ENCODE results near the gene MIA2. TPM values are rescaled to one million over a fixed set of nuclear protein-coding genes. Genes with fewer than 3 reads are reported as not detected.

MIA2 gene
- total and polyA plus RNA-seq, 9 of the 15 experiments (the other 6 are each of a cell fraction or from before 2014, with no cell fraction given): 6.0 to 21.8 (median 12.8) TPM

DNA sequence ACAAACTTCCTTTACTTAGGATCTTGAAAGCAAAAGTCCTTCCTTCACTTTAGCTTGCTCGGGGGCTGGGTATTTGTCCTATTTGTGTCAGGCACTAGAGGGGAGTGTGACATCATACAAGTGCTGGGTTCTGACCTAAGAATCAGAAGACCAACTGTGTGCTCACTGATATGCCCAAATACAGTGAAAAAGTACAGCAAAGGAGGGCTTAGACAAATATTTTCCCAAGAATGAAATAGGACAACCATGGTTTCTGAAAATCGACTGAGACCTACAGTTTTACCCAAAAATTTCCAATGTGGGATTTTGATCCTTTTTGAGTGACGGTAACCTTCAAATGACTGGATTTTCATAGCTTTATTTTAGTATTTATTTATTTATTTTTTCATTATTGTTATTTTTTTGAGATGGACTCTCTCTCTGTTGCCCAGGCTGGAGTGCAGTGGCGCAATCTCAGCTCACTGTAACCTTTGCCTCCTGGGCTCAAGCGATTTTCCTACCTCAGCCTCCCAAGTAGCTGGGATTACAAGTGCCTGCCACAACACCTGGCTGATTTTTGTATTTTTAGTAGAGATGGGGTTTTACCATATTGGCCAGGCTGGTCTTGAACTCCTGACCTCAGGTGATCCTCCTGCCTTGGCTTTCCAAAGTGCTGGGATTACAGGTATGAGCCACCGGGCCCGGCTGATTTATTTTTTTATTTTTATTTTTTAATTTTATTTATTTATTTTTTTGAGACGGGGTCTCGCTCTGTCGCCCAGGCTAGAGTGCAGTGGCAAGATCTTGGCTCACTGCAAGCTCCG is 1.8 kb upstream of the MIA2 start (continued):
- peak; percentile 93 for TF ChIP-seq ZKSCAN1 (IDR thresholded peaks at IDR 0.05; ENCODE audit: low read depth, low read length)

DNA sequence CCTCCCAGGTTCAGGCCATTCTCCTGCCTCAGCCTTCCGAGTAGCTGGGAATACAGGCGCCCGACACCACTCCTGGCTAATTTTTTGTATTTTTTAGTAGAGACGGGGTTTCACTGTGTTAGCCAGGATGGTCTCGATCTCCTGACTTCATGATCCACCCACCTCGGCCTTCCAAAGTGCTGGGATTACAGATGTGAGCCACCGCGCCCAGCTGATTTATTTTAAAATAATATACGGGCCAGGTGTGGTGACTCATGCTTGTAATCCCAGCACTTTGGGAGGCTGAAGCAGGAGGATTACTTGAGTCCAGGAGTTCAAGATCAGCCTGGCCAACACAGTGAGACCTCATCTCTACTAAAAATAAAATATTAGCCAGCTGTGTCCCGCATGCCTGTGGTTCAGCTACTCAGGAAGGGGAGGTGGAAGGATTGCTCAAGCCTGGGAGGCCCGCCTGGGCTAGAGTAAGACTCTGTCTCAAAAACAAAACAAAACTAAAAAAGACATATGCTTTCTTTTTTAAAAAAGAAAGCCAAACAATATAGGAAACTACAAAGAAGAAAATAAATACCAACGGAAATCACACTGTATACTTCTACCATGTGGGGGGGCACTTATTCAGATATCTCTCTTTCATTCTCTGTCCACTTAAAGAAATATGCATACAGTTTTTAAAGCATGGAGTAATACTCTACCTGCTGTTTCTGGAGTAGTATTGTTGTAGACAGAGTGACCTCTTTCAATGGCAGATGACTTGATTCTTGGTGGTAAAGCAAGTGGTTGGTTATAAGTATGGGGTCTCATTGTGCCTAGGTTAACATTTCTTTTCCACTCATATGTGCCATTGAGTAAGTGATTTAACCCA is 930 bp upstream of the MIA2 start:
- no peak overlapping the region for H3K27ac ChIP-seq (ENCODE audit: extremely low read depth, low read depth, low read length)
- H3K27me3 ChIP-seq (ENCODE audit: control insufficient read depth in 2 of 2, insufficient read depth in 2 of 2, low read length in 2 of 2): no peaks in the 10 kb centered on the region
- POLR2A ChIA-PET: interaction anchor here (0.7 kb wide), 1 partner anchor 101 kb away, joined by 3 read pairs; no protein-coding TSS in a partner anchor
- TF ChIP-seq PHB2 (IDR thresholded peaks at IDR 0.05; ENCODE audit: low read depth) (no peak), DDX20 (tag; IDR thresholded peaks at IDR 0.05; ENCODE audit: low read depth) (no peak), POLR2AphosphoS2 (IDR thresholded peaks at IDR 0.05; ENCODE audit: low read length) (no peak), BCL6 (CRISPR knock-in tag; IDR thresholded peaks at IDR 0.05) (no peak), TCFL5 (CRISPR knock-in tag; conservative IDR thresholded peaks at IDR 0.05) (no peak), E2F4 (CRISPR knock-in tag; IDR thresholded peaks at IDR 0.05; ENCODE audit: low read depth) (no peak), HMG20A (CRISPR knock-in tag; conservative IDR thresholded peaks at IDR 0.05) (no peak), NCOA4 (IDR thresholded peaks at IDR 0.05; ENCODE audit: partially characterized antibody) (no peak), XRCC4 (IDR thresholded peaks at IDR 0.05; ENCODE audit: extremely low read depth, insufficient read depth, insufficient read length) (no peak), ILK (tag; IDR thresholded peaks at IDR 0.05; ENCODE audit: borderline replicate concordance, low read depth) (no peak), ZBTB1 (CRISPR knock-in tag; IDR thresholded peaks at IDR 0.05; ENCODE audit: borderline replicate concordance, low read depth) (no peak), GMEB1 (CRISPR knock-in tag; IDR thresholded peaks at IDR 0.05) (no peak)
- TF ChIP-seq, protein P1, sequence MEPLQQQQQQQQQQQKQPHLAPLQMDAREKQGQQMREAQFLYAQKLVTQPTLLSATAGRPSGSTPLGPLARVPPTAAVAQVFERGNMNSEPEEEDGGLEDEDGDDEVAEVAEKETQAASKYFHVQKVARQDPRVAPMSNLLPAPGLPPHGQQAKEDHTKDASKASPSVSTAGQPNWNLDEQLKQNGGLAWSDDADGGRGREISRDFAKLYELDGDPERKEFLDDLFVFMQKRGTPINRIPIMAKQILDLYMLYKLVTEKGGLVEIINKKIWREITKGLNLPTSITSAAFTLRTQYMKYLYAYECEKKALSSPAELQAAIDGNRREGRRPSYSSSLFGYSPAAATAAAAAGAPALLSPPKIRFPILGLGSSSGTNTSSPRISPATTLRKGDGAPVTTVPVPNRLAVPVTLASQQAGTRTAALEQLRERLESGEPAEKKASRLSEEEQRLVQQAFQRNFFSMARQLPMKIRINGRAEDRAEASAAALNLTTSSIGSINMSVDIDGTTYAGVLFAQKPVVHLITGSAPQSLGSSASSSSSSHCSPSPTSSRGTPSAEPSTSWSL (CRISPR knock-in tag; IDR thresholded peaks at IDR 0.05; ENCODE audit: borderline replicate concordance): no peak

More for the DNA sequence above, 930 bp upstream of the MIA2 start:
- CTCF ChIA-PET (ENCODE audit: low intra/inter-chr PET ratio): interaction anchor here (2.1 kb wide), 1 partner anchor 135 kb away, joined by 9 read pairs; no protein-coding TSS in a partner anchor
- no peak for FAIRE-seq
- Histone ChIP-seq H3K9me1 (ENCODE audit: control insufficient read depth, insufficient read depth, low read length) (no peaks in the 10 kb centered on the region), H3K9me3 (replicated peaks; ENCODE audit: control insufficient read depth, insufficient read depth, low read depth, low read length) (no peaks in the 10 kb centered on the region), H3K36me3 (ENCODE audit: control insufficient read depth, insufficient read depth, low read length) (no peaks in the 10 kb centered on the region), H3K4me3 (no peak overlapping the region), H4K20me1 (replicated peaks; ENCODE audit: control insufficient read depth, insufficient read depth, low read length) (no peaks in the 10 kb centered on the region), H3K4me1 (replicated peaks in 1 of 2; ENCODE audit: control insufficient read depth in 2 of 2, insufficient read depth in 2 of 2, low read length in 2 of 2) (peaks cover 0 to 20% of the 10 kb centered on the region in 2 experiments; a peak in 3 of 5 replicates), H2AFZ (ENCODE audit: low read depth, low read length) (0 out of 2 replicates have a peak overlapping the region, but pooled peaks have one; percentile 14), H3K9ac (ENCODE audit: insufficient read depth in 1 of 2, low read depth in 2 of 2, low read length in 2 of 2) (no peak overlapping the region), H3K79me2 (ENCODE audit: control insufficient read depth, insufficient read depth, low read length) (no peaks in the 10 kb centered on the region), H3K4me2 (ENCODE audit: insufficient read depth, low read length) (no peak overlapping the region)
- in situ Hi-C loops (cut with MboI) (no loop called here), intact Hi-C loops (cut with micrococcal nuclease) (no loop called here)
- no peak for DNase-seq (ENCODE audit: extremely low read depth in 1 of 4, low spot score in 3 of 4)
- ATAC-seq: peak; percentile 17; the same call in 2 of the 3 replicates
- WGBS (ENCODE audit: insufficient coverage, low coverage, missing lambda C conversion rate): 64% methylated on average over 11 of the region's 12 CpGs
- no TSS peak for BruUV-seq (replicated peaks)
